Activated CD4-positive, alpha-beta T cell treated with anti-CD3 and anti-CD28 coated beads, Interleukin-2, amount 10 ng/mL, durations not matched to agents 24 days and 14 days (primary cell): ENCODE results near the gene COX15. TPM values are rescaled to one million over a fixed set of nuclear protein-coding genes. Genes with fewer than 3 reads are reported as not detected.
"Not testable (repeated sequence)": the region's sequence is repeated elsewhere in the genome, so short reads cannot be mapped to it uniquely, and the experiment has no call there.

Source experiments
- DNase-seq: peaks from one replicate; pipeline ENCODE4 v3.0.0; 2022
- H3K27ac Mint-ChIP-seq: one replicate; pipeline ENCODE4 v1.8.0; 2022; ENCODE audit warnings: mild to moderate bottlenecking, mixed read lengths
- H3K27me3 Mint-ChIP-seq: one replicate; pipeline ENCODE4 v1.8.0; 2022; ENCODE audit warnings: mixed read lengths
- H3K36me3 Mint-ChIP-seq: one replicate; pipeline ENCODE4 v1.8.0; 2022; ENCODE audit warnings: low read depth, mild to moderate bottlenecking, mixed read lengths
- H3K4me1 Mint-ChIP-seq: one replicate; pipeline ENCODE4 v1.8.0; 2021; ENCODE audit warnings: mixed read lengths
- H3K4me3 Mint-ChIP-seq: one replicate; pipeline ENCODE4 v1.8.0; 2022; ENCODE audit warnings: mild to moderate bottlenecking, moderate library complexity, mixed read lengths
- H3K9me3 Mint-ChIP-seq: one replicate; pipeline ENCODE4 v1.8.0; 2021; ENCODE audit warnings: mixed read lengths
- intact Hi-C: fragments of 100-400 bp; cut with micrococcal nuclease; formaldehyde crosslinking; loops from one replicate; pipeline ENCODE4 v1.15.1; 2023
- total RNA-seq: library from RNA; stranded (reverse); gene quantifications from 2 replicates; pipeline ENCODE4 v1.2.3, GENCODE V29; 2022

COX15 gene
- total RNA-seq, 1 donor from 2014 or later = 41.1 TPM

GRCh38 chr10:99756159-99756558 lies 24.2 kb upstream of the COX15 start:
- peaks cover 65% of the 10 kb centered on the region for H3K36me3 Mint-ChIP-seq
- H3K9me3 Mint-ChIP-seq = no peaks in the 10 kb centered on the region
- intact Hi-C loops = no loop called here
- H3K27ac Mint-ChIP-seq = no peak overlapping the region
- H3K4me3 Mint-ChIP-seq = no peak overlapping the region
- H3K4me1 Mint-ChIP-seq = peaks cover 2% of the 10 kb centered on the region
- H3K27me3 Mint-ChIP-seq = no peaks in the 10 kb centered on the region
- no peak for DNase-seq

- Mint-ChIP-seq H3K4me1 (peaks cover 3% of the 10 kb centered on the region), H3K27me3 (no peaks in the 10 kb centered on the region), H3K36me3 (peaks cover 66% of the 10 kb centered on the region), H3K27ac (no peak overlapping the region), H3K4me3 (no peak overlapping the region), H3K9me3 (no peaks in the 10 kb centered on the region)
- intact Hi-C loops = no loop called here
- no peak for DNase-seq
Measured at GRCh38 chr10:99754670-99755069, 22.7 kb upstream of the COX15 start.

GRCh38 chr10:99750641-99751040 lies 18.7 kb upstream of the COX15 start:
- no peak overlapping the region for H3K4me3 Mint-ChIP-seq
- no peaks in the 10 kb centered on the region for H3K9me3 Mint-ChIP-seq
- H3K27me3 Mint-ChIP-seq = no peaks in the 10 kb centered on the region
- H3K36me3 Mint-ChIP-seq = peaks cover 55% of the 10 kb centered on the region
- intact Hi-C loops = no loop called here
- peaks cover 5% of the 10 kb centered on the region for H3K4me1 Mint-ChIP-seq
- no peak overlapping the region for H3K27ac Mint-ChIP-seq
- DNase-seq = no peak

- intact Hi-C loops = no loop called here
- DNase-seq = no peak
- peaks cover 8% of the 10 kb centered on the region for H3K4me1 Mint-ChIP-seq
- H3K27ac Mint-ChIP-seq = no peak overlapping the region
- no peak overlapping the region for H3K4me3 Mint-ChIP-seq
- no peaks in the 10 kb centered on the region for H3K27me3 Mint-ChIP-seq
- H3K9me3 Mint-ChIP-seq = no peaks in the 10 kb centered on the region
- peaks cover 55% of the 10 kb centered on the region for H3K36me3 Mint-ChIP-seq
Measured at GRCh38 chr10:99748823-99749451, 17.0 kb upstream of the COX15 start.

- peaks cover 15% of the 10 kb centered on the region for H3K4me1 Mint-ChIP-seq
- H3K27ac Mint-ChIP-seq, intact Hi-C loops, DNase-seq, H3K9me3 Mint-ChIP-seq, H3K27me3 Mint-ChIP-seq, H3K4me3 Mint-ChIP-seq: not testable (repeated sequence)
- H3K36me3 Mint-ChIP-seq = peaks cover 67% of the 10 kb centered on the region
Measured at GRCh38 chr10:99746166-99746565, 14.2 kb upstream of the COX15 start.

- Mint-ChIP-seq H3K27ac (no peak overlapping the region), H3K4me1 (peaks cover 13% of the 10 kb centered on the region), H3K9me3 (peaks cover 15% of the 10 kb centered on the region), H3K36me3 (peaks cover 75% of the 10 kb centered on the region), H3K27me3 (no peaks in the 10 kb centered on the region), H3K4me3 (no peak overlapping the region)
- intact Hi-C loops = no loop called here
- no peak for DNase-seq
Measured at GRCh38 chr10:99743841-99744240, 11.9 kb upstream of the COX15 start.

- H3K9me3 Mint-ChIP-seq = peaks cover 15% of the 10 kb centered on the region
- no peak overlapping the region for H3K4me3 Mint-ChIP-seq
- no peak for DNase-seq
- H3K27me3 Mint-ChIP-seq = no peaks in the 10 kb centered on the region
- intact Hi-C loops = no loop called here
- H3K27ac Mint-ChIP-seq = no peak overlapping the region
- H3K4me1 Mint-ChIP-seq = peaks cover 12% of the 10 kb centered on the region
- peaks cover 75% of the 10 kb centered on the region for H3K36me3 Mint-ChIP-seq
Measured at GRCh38 chr10:99742701-99743100, 10.8 kb upstream of the COX15 start.

- Mint-ChIP-seq H3K4me3 (no peak overlapping the region), H3K36me3 (peaks cover 78% of the 10 kb centered on the region), H3K4me1 (peaks cover 16% of the 10 kb centered on the region), H3K27ac (no peak overlapping the region), H3K9me3 (peaks cover 15% of the 10 kb centered on the region), H3K27me3 (no peaks in the 10 kb centered on the region)
- DNase-seq = no peak
- intact Hi-C loops = no loop called here
Measured at GRCh38 chr10:99742254-99742653, 10.3 kb upstream of the COX15 start.

- Mint-ChIP-seq H3K4me1 (peaks cover 16% of the 10 kb centered on the region), H3K27ac (no peak overlapping the region), H3K4me3 (no peak overlapping the region), H3K9me3 (peaks cover 15% of the 10 kb centered on the region), H3K36me3 (peaks cover 82% of the 10 kb centered on the region), H3K27me3 (no peaks in the 10 kb centered on the region)
- no peak for DNase-seq
- intact Hi-C loops = no loop called here
Measured at GRCh38 chr10:99740933-99741559, 9.1 kb upstream of the COX15 start.

GRCh38 chr10:99740260-99740659 lies 8.3 kb upstream of the COX15 start:
- DNase-seq = no peak
- peaks cover 81% of the 10 kb centered on the region for H3K36me3 Mint-ChIP-seq
- peaks cover 15% of the 10 kb centered on the region for H3K9me3 Mint-ChIP-seq
- intact Hi-C loops = no loop called here
- H3K4me1 Mint-ChIP-seq = peaks cover 16% of the 10 kb centered on the region
- H3K4me3 Mint-ChIP-seq = no peak overlapping the region
- H3K27ac Mint-ChIP-seq = no peak overlapping the region
- H3K27me3 Mint-ChIP-seq = no peaks in the 10 kb centered on the region

- Mint-ChIP-seq H3K4me1 (peaks cover 26% of the 10 kb centered on the region), H3K36me3 (peaks cover 48% of the 10 kb centered on the region)
- intact Hi-C loops = loop anchor here (5.0 to 10.0 kb wide), 3 partner anchors 638 to 1599 kb away; partner anchors contain the start of genes R3HCC1L and SLF2
- not testable (repeated sequence) for H3K27me3 Mint-ChIP-seq, H3K27ac Mint-ChIP-seq, H3K9me3 Mint-ChIP-seq, DNase-seq, H3K4me3 Mint-ChIP-seq
Measured at GRCh38 chr10:99734111-99734510, 2.2 kb upstream of the COX15 start.

GRCh38 chr10:99733366-99733765 lies 1.4 kb upstream of the COX15 start:
- peak overlapping the region; percentile 81 for H3K4me3 Mint-ChIP-seq
- peaks cover 28% of the 10 kb centered on the region for H3K4me1 Mint-ChIP-seq
- intact Hi-C loops = loop anchor here (2.0 to 10.0 kb wide), 4 partner anchors 75 to 1599 kb away; partner anchors contain the start of genes ENTPD7, R3HCC1L and SLF2
- DNase-seq = no peak
- peak overlapping the region; percentile 48 for H3K27ac Mint-ChIP-seq
- no peaks in the 10 kb centered on the region for H3K9me3 Mint-ChIP-seq
- H3K27me3 Mint-ChIP-seq = no peaks in the 10 kb centered on the region
- peaks cover 41% of the 10 kb centered on the region for H3K36me3 Mint-ChIP-seq

- intact Hi-C loops = loop anchor here (1.0 to 10.0 kb wide), 7 partner anchors 73 to 1597 kb away; partner anchors contain the start of genes DNMBP, ENTPD7, GOT1 and R3HCC1L
- Mint-ChIP-seq H3K4me1 (peaks cover 25% of the 10 kb centered on the region), H3K4me3 (peak overlapping the region; percentile 98), H3K27ac (peak overlapping the region; percentile 98), H3K27me3 (no peaks in the 10 kb centered on the region), H3K36me3 (peaks cover 38% of the 10 kb centered on the region), H3K9me3 (no peaks in the 10 kb centered on the region)
- DNase-seq = no peak
Measured at GRCh38 chr10:99731306-99732032, 458 bp downstream of the COX15 start.

- H3K27me3 Mint-ChIP-seq = no peaks in the 10 kb centered on the region
- H3K27ac Mint-ChIP-seq = no peak overlapping the region
- intact Hi-C loops = loop anchor here (5.0 to 10.0 kb wide), 3 partner anchors 642 to 1595 kb away; partner anchors contain the start of genes R3HCC1L and SLF2
- H3K4me3 Mint-ChIP-seq = no peak overlapping the region
- H3K4me1 Mint-ChIP-seq = peaks cover 26% of the 10 kb centered on the region
- DNase-seq = no peak
- peaks cover 36% of the 10 kb centered on the region for H3K36me3 Mint-ChIP-seq
- no peaks in the 10 kb centered on the region for H3K9me3 Mint-ChIP-seq
Measured at GRCh38 chr10:99730026-99730425, 1.9 kb downstream of the COX15 start.
